K562 (cell line): ENCODE data around the gene TAS1R3. TPM values are rescaled to one million over a fixed set of nuclear protein-coding genes. Genes with fewer than 3 reads are reported as not detected.

Source experiments
- JUND ChIP-seq, 2 experiments: IDR thresholded peaks; 2 replicates in 1 of 2; 3 replicates in 1 of 2; pipeline ENCODE4 v1.6.1; 2011; ENCODE audit warnings: borderline replicate concordance in 2 of 2, low read depth in 2 of 2, low read length in 2 of 2, improper control_type of control experiment in 1 of 2, missing biosample characterization in 1 of 2, missing genetic modification characterization in 1 of 2, missing genetic modification reagents in 1 of 2
- PPARD ChIP-seq: fragments of 250-450 bp; sonication (Bioruptor Pico); IDR thresholded peaks from 2 replicates; pipeline ENCODE4 v1.8.0; 2022; ENCODE audit warnings: inconsistent platforms, mild to moderate bottlenecking, moderate library complexity
- RERE ChIP-seq: sonication (generic); formaldehyde crosslinking; IDR thresholded peaks from 2 replicates; pipeline ENCODE4 v1.8.0; 2023; ENCODE audit warnings: missing genetic modification reagents, mild to moderate bottlenecking, borderline replicate concordance
- REST ChIP-seq, 2 experiments: fragments of 450-650 bp; formaldehyde crosslinking in 1 of 2; IDR thresholded peaks; 2 replicates each; pipeline versions ENCODE4 v1.4.0 to v1.6.1; 2014 to 2020; ENCODE audit warnings: mild to moderate bottlenecking in 2 of 2, borderline replicate concordance in 1 of 2, low read depth in 1 of 2
- SFPQ ChIP-seq: fragments of 200-400 bp; formaldehyde crosslinking; IDR thresholded peaks from 2 replicates; pipeline ENCODE4 v1.6.1; 2017; ENCODE audit warnings: mild to moderate bottlenecking, low read depth, low read length, moderate library complexity
- SMAD4 ChIP-seq: fragments of 250-450 bp; sonication (Bioruptor Pico); conservative IDR thresholded peaks from 2 replicates; pipeline ENCODE4 v1.8.0; 2021; ENCODE audit warnings: inconsistent platforms, mild to moderate bottlenecking, moderate library complexity
- polyA plus RNA-seq, 8 experiments: library from polyadenylated mRNA; depleted of rRNA in 4 of 8; stranded (reverse) in 5 of 8; unstranded in 3 of 8; fragments of >200 nt; fragmentation: Nextera tagmentation in 2 of 8; fragmentation: Illumina TruSeq in 1 of 8; extraction: Ambion mirVana in 2 of 8; extraction: Trizol in 1 of 8; gene quantifications; 2 replicates each; pipeline versions ENCODE4 v1.2.1 to v1.2.3, GENCODE V29; 2011 to 2014; ENCODE audit warnings: inconsistent platforms in 1 of 8, missing spikeins in 1 of 8
- total RNA-seq, 7 experiments: library from RNA; depleted of rRNA in 6 of 7; stranded (reverse); fragments of >200 nt in 6 of 7; fragmentation: Illumina TruSeq in 2 of 7; extraction: Trizol in 2 of 7; gene quantifications; 2 replicates each; pipeline versions ENCODE4 v1.2.1 to v1.2.3, GENCODE V29; 2011 to 2021; ENCODE audit warnings: low replicate concordance in 1 of 7

Gene TAS1R3
- total and polyA plus RNA-seq, 9 of the 15 experiments (the other 6 are each of a cell fraction or from before 2014, with no cell fraction given), result 0.07 to 0.13 TPM; not detected in 7

GRCh38 chr1:1304331-1305299 lies 26.5 kb upstream of the TAS1R3 start (continued):
- TF ChIP-seq REST (IDR thresholded peaks at IDR 0.05; ENCODE audit: borderline replicate concordance) (peak; percentile 53), REST (CRISPR knock-in tag; IDR thresholded peaks at IDR 0.05; ENCODE audit: low read depth) (no peak), PPARD (no peak), RERE (CRISPR knock-in tag) (0 out of 2 replicates have a peak, but pooled peaks have one; percentile 74), JUND (IDR thresholded peaks at IDR 0.05; ENCODE audit: borderline replicate concordance, low read depth, low read length) (peak; percentile 81), JUND (tag; IDR thresholded peaks at IDR 0.05; ENCODE audit: borderline replicate concordance, low read depth, low read length) (peak; percentile 62; the same call in 1 of the 3 replicates), SMAD4 (CRISPR knock-in tag) (peak; percentile 64; the same call in 1 of the 2 replicates), SFPQ (no peak)
- TF ChIP-seq, all 486 proteins: peak for 45
